ENCODE data around the gene WDHD1.
"Not testable (repeated sequence)": the region's sequence is repeated elsewhere in the genome, so short reads cannot be mapped to it uniquely, and the experiment has no call there.

The WDHD1 gene

DNA sequence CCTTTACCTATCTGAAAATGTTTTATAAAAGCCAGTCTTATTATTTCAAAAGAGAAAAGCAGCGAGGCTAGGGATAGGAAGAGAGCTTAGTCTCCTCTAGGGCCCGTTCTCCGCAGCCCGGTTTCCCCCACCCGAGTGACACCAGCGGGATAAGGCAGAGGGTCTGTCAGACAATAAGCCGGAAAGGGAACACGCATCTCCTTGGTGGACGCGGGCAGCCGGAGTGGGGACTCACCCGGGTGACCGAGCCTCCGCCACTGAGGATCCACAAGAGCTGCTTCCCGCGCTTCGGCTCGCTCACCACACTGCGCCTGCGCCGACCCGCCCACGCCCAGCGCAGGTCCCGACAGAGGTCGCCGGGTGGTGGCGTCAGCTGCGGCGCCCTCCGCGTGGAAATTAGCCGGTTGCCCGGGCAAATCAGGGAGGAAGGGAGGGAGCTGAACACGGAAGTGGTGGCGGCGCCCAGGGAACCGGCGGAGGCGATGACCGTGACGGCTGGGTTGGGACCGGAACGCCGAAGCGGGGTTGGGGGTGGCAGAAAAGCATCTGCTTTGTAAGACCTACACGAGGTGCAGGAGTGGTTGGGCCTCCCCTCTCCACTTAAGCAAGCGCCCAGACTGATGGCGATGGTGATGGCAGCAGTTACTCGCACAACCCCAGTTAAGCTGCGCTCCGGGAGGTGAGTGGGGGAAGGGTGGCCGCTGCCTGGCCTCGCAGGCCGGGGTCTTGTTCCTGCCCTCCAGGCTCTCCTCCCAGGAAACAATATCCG, at the start of gene WDHD1, which contains the start of gene SOCS4:
WDHD1 (minus strand) TSS at position 307 of the 769 bp plus-strand sequence. CDS start 312 bp downstream, outside the sequence.
SOCS4 (plus strand) TSS at position 444 of the 769 bp plus-strand sequence. CDS start 15,806 bp downstream, outside the sequence.
- H3K27ac ChIP-seq = peak within 1 kb of the TSS; percentile 80
- peak; percentile 60 for DNase-seq (ENCODE audit: low read depth, low spot score)

DNA sequence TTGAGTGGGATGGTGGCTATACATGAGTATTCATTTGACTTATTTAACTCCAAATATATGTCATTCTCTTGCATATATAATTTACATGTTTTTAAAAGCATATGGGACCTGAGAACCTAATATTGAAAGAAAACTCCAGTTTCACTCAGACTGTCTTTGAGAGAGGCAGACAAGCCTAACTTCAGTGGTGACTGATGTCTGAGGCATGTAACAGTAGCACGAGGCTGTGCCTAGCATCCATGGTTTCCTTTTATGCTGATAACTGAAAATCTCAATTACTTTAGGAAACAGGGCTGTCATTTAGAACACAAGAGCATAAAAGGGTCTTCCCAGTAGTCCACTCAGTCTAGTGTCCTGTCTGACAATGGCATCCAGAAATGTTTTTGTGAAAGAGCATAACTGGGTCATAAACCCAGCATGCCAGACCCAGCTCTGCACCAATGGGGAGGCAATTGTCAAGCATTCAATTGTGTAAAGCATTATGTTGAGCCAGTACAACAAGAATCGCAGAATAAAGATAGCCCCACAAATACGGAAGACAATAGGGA, 48.8 kb upstream of the WDHD1 start:
- H3K27ac ChIP-seq = peak overlapping the region; percentile 82
- DNase-seq (ENCODE audit: low read depth, low spot score) = no peak

DNA sequence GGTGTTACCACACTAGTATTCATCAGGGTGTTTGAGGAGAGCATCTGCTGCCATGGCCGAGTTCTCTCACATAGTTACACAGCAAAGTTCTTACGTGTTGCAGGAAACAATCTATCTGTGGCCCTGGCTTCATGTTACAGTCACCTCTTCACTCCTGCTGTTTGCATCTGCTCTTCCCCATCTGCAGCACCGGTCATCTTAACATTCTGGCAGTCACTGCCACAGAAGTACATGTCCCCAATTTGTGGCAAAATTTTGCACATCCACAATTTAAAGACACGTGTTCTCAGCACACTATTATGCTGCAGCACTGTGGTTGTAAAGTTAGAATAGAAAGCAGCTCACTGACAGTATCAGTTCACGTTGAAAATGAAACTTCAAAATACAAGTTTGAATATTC, 47.8 kb upstream of the WDHD1 start:
- no peak for DNase-seq (ENCODE audit: low read depth, low spot score)
- H3K27ac ChIP-seq = no peak overlapping the region

GRCh38 chr14:55073856-55074255, 47.0 kb upstream of the WDHD1 start:
- H3K27ac ChIP-seq = no peak overlapping the region
- no peak for DNase-seq (ENCODE audit: low read depth, low spot score)

DNA sequence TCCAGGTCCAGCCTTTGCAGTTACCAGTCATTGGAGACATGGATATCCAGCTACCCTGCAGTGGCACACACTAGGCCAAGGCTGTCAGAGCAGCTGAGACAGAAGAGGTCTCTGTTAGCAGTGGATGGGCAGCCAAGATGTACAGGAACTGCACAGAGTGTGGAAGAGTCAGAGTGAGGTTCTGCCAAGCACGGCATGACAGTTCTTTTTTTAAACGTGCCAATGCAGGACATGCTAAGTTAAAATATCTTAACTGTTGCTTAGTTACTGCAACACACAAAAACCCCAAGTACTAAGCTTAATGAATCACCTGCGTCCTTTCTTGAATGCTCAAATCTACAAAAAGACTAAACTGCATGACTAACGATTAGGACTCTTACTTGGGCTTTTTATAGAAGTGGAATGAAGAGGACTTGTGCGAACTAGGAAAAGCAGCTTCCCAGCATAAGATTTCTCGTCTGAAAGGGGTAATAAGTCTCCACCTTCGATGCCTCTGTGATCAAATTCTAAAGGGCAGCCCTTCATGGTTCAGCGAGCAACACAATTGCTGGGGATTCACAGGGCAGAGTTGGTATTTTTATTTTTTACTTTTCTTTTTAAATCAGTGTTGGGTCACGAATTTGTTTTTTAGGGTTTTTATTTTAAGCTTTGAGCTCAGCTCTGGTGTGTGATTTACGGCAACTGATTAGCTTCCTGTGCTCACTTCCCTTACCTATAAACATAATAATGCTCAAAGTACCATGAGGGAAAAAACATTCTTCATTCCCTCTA, 45.2 kb upstream of the WDHD1 start:
- H3K27ac ChIP-seq = peak overlapping the region; percentile 73
- DNase-seq (ENCODE audit: low read depth, low spot score) = peak; percentile 83

DNA sequence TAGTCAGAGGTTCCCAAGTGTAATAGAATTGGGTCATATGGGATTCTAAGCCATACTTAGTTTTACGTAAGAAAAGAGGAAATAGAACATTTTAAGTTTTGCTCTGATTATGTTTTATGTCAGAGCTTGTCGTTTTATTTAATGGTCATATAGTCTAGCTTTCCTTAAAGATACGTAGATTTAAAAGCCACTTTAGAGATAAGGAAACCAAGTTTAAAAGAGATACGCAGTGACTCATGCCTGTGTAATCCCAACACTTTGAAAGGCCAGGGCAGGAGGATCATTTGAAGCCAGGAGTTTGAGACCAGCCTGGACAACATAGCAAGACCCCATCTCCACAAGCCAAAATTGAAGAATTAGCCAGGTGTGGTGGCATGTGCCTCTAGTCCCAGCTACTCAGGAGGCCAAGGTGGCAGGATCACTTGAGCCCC, 44.1 kb upstream of the WDHD1 start:
- peak overlapping the region; percentile 73 for H3K27ac ChIP-seq
- no peak for DNase-seq (ENCODE audit: low read depth, low spot score)

- no peak for DNase-seq (ENCODE audit: low read depth, low spot score)
- no peak overlapping the region for H3K27ac ChIP-seq
These were observed 39.3 kb upstream of the WDHD1 start for GRCh38 chr14:55066223-55066622.

GRCh38 chr14:55065411-55065810, 38.5 kb upstream of the WDHD1 start:
- H3K27ac ChIP-seq = no peak overlapping the region
- DNase-seq (ENCODE audit: low read depth, low spot score) = no peak

DNA sequence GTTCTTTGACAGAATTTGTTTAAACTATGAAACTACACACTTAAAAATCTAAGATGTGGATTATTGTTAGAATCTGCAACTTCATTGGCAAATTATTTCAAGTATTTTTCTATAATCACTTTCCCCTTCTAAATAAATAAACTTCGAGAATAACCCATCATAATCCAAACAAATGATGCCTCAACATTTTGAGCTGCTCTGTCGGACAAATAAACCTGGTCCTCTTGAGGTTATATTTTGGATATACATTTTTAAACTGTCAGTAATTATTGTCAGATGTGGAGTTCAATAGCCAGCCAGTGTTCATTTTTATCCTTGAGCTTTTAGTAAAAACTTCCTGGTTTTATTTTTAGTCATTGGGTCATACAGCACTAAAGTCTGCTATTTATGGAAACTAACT, 38.0 kb upstream of the WDHD1 start:
- not testable (repeated sequence) for DNase-seq (ENCODE audit: low read depth, low spot score); H3K27ac ChIP-seq

DNA sequence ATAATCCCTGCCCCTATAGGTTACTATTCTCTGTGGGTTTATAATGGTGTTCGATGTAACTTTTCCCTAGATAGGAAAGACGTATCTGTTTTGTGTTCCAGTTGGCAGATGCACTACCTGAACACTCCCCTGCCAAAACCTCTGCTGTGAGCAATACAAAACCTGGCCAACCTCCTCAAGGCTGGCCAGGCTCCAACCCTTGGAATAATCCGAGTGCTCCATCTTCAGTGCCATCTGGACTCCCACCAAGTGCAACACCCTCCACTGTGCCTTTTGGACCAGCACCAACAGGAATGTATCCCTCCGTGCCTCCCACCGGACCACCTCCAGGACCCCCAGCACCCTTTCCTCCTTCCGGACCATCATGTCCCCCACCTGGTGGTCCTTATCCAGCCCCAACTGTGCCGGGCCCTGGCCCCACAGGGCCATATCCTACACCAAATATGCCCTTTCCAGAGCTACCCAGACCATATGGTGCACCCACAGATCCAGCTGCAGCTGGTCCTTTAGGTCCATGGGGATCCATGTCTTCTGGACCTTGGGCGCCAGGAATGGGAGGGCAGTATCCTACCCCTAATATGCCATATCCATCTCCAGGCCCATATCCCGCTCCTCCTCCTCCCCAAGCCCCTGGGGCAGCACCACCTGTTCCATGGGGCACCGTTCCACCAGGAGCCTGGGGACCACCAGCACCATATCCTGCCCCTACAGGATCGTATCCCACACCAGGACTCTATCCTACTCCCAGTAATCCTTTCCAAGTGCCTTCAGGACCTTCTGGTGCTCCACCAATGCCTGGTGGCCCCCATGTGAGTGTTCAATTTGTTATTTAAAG, 35.8 kb upstream of the WDHD1 start:
- no peak for DNase-seq (ENCODE audit: low read depth, low spot score)
- H3K27ac ChIP-seq = no peak overlapping the region

DNA sequence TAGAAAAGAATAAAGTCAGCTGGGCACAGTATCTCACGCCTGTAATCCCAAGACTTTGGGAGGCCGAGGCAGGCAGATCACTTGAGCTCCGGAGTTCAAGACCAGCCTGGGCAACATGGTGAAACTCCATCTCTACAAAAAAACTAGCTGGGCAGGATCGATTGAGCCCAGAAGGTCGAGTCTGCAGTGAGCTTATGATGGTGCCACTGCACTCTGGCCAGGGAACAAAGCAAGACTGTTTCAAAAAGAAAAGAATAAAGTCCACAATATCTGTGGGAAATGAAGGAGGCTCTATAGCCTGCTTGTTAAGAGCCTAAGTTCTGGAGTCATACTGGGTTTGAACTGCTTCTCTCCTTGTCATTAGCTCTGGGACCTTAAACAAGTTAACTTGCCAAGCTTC, 32.4 kb upstream of the WDHD1 start:
- no peak overlapping the region for H3K27ac ChIP-seq
- no peak for DNase-seq (ENCODE audit: low read depth, low spot score)

GRCh38 chr14:55057919-55058318, 31.0 kb upstream of the WDHD1 start:
- no peak overlapping the region for H3K27ac ChIP-seq

GRCh38 chr14:55054098-55054497, 27.2 kb upstream of the WDHD1 start:
- DNase-seq (ENCODE audit: low read depth, low spot score) = no peak
- H3K27ac ChIP-seq = no peak overlapping the region

More at GRCh38 chr14:55057919-55058318, 31.0 kb upstream of the WDHD1 start:
- no peak for DNase-seq (ENCODE audit: low read depth, low spot score)

- no peak overlapping the region for H3K27ac ChIP-seq
These were observed 26.6 kb upstream of the WDHD1 start for GRCh38 chr14:55053500-55053899.

DNA sequence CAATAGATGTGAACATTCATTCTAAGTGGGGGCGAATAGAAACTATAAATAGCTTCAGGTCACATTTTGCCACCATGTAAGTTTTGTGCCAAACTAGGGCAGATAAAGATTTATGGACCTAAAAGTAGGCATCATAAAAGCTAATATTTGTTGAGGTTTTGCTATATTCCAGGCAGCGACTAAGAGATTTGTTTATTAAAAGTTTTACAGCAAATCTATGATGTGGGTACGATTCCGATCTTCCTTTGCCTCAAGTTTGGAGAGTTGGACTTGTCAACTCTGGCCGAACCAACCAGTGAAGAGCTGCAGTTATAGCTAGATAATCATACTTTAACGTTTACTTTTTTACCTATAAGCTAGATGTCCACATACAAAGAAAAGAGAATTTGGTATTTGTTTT, 26.1 kb upstream of the WDHD1 start:
- no peak for DNase-seq (ENCODE audit: low read depth, low spot score)
- peak overlapping the region; percentile 97 for H3K27ac ChIP-seq

More at GRCh38 chr14:55053500-55053899, 26.6 kb upstream of the WDHD1 start:
- no peak for DNase-seq (ENCODE audit: low read depth, low spot score)

DNA sequence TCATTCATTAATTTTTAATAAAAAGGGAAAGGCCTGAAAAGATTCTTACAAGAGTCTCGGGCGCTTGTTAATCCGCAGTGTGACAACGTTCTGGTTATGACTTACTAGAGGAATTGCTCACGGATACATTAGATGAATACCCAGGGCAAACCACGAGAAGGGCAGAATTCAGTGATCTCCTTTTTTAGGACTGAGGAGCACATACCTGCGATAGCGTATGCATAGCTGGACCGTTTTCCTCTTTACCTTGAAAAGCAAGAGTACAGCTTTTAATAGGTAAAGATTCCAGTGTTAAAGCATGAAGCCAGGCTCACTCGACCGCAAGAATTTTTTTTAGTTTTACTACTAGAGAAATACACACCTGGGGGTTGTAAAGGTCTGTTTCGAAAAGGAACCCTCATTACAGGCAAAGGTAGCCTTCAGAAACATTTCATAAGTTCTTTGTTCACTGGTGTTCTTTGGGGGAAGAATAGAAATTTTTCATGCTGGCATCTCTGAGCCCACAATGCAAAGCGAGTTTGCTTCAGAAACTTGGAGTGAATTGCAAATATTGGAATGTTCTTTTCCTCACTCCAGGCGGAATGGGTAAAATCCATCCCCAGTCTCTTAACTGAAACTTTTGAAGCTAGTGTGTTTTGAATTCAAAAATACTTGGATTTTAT, 25.5 kb upstream of the WDHD1 start:
- H3K27ac ChIP-seq = peak overlapping the region; percentile 97
- DNase-seq (ENCODE audit: low read depth, low spot score) = no peak

DNA sequence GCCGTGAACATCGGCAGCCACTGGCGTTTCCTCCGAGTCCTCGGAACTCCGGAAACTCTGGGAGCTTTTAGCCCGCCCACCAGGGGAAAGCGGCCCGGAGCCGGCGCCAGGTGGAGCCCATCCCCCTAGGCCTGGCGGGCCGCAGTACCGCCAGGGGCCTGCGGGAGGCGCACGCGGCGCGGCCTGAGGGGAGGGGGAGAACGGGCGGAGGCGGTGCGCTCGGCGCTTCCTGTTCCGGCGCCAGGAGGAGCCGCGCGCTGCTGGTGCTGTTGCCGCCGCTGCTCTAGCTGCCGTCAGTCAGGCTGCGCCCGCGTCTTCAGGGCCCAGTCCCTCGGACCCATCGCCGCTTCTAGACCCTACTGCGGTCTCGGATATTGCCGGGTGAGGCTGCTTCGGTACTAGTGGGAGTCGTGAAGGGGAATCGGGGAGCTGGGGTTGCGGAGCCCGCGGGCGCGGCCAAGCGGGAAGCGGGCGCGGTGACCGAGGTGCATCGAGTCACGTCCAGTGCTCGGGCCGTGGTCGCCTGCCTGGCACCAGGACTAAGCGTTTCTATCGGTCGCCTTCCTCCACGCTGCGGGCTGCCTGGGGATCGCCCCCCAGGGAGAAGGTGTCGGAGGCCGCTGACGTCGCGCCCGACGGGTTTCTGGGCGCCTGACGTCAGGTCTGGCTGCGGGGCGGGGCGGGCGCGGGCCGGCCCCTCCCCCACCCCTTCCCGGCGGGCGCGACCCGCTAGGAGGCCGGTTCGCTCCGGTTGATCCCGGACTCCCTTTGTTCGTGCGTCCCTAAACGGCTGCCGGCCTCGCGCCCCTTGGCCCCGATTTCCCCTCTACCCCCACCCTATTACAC, 24.7 kb upstream of the WDHD1 start, which contains the start of gene MAPK1IP1L:
MAPK1IP1L (plus strand) TSS at position 225 of the 846 bp plus-strand sequence. CDS start 10,037 bp downstream, outside the sequence.
- peak within 1 kb of the TSS; percentile 97 for H3K27ac ChIP-seq
- peak; percentile 57 for DNase-seq (ENCODE audit: low read depth, low spot score)

GRCh38 chr14:55051165-55051422, 24.2 kb upstream of the WDHD1 start:
- no peak for DNase-seq (ENCODE audit: low read depth, low spot score)
- peak overlapping the region; percentile 97 for H3K27ac ChIP-seq

Data from epithelial cell of prostate (primary cell).